OCI-LY7 (cell line): ENCODE measurements around the gene DENND2D.

Source experiments
- CTCF ChIP-seq: fragments of 200-600 bp; sonication (generic); conservative IDR thresholded peaks from 2 replicates; pipeline ENCODE4 v1.5.1; 2014; ENCODE audit warnings: mild to moderate bottlenecking, antibody characterized with exemption, low read length, moderate library complexity, mixed read lengths
- EZH2phosphoT487 ChIP-seq: fragments of 200-600 bp; sonication (generic); IDR thresholded peaks from 2 replicates; pipeline ENCODE4 v1.6.1; 2018; ENCODE audit warnings: low read depth, borderline replicate concordance, mild to moderate bottlenecking, mixed run types, antibody characterized with exemption, low read length, moderate library complexity, mixed read lengths

- no peak for TF ChIP-seq CTCF
- TF ChIP-seq EZH2phosphoT487: no peak
Measured at GRCh38 chr1:111199881-111200801, at the start of gene DENND2D.
